ENCODE results near the gene CRACR2B.

Gene CRACR2B

DNA sequence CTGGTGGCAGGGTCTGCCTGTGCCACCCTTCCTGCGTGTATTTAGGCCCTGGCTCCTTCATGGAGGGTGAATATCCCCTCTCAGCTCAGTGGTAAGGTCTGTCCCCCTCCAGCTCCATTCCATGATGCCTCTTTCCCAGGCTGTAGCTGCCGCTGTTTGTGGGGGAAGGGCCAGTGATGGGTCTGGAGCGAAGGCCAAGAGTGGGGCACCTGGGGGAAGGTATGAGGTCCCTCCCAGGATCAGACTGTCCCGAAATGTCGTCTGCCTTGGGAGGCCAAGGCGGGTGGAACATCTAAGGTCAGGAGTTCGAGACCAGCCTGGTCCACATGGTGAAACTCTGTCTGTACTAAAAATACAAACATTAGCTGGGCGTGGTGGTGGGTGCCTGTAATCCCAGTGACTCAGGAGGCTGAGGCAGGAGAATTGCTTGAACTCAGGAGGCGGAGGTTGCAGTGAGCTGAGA, 6.2 kb downstream of the CRACR2B start:
- peaks cover 26% of the 10 kb centered on the region for H3K36me3 ChIP-seq (replicated peaks)
- in situ Hi-C loops (cut with HindIII; ENCODE audit: low pct_ligation_motif_present, low sequenced_read_pairs) = no loop called here
- peak overlapping the region; percentile 73 for H3K27ac ChIP-seq
- DNase-seq = peak; percentile 54
- TF ChIP-seq, protein P1, sequence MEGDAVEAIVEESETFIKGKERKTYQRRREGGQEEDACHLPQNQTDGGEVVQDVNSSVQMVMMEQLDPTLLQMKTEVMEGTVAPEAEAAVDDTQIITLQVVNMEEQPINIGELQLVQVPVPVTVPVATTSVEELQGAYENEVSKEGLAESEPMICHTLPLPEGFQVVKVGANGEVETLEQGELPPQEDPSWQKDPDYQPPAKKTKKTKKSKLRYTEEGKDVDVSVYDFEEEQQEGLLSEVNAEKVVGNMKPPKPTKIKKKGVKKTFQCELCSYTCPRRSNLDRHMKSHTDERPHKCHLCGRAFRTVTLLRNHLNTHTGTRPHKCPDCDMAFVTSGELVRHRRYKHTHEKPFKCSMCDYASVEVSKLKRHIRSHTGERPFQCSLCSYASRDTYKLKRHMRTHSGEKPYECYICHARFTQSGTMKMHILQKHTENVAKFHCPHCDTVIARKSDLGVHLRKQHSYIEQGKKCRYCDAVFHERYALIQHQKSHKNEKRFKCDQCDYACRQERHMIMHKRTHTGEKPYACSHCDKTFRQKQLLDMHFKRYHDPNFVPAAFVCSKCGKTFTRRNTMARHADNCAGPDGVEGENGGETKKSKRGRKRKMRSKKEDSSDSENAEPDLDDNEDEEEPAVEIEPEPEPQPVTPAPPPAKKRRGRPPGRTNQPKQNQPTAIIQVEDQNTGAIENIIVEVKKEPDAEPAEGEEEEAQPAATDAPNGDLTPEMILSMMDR (IDR thresholded peaks at IDR 0.05; ENCODE audit: low read depth, low read length, missing control alignments) = no peak
- H3K4me3 ChIP-seq (ENCODE audit: low read depth, low read length) = peak overlapping the region; percentile 73
- no peaks in the 10 kb centered on the region for H3K27me3 ChIP-seq (replicated peaks)

DNA sequence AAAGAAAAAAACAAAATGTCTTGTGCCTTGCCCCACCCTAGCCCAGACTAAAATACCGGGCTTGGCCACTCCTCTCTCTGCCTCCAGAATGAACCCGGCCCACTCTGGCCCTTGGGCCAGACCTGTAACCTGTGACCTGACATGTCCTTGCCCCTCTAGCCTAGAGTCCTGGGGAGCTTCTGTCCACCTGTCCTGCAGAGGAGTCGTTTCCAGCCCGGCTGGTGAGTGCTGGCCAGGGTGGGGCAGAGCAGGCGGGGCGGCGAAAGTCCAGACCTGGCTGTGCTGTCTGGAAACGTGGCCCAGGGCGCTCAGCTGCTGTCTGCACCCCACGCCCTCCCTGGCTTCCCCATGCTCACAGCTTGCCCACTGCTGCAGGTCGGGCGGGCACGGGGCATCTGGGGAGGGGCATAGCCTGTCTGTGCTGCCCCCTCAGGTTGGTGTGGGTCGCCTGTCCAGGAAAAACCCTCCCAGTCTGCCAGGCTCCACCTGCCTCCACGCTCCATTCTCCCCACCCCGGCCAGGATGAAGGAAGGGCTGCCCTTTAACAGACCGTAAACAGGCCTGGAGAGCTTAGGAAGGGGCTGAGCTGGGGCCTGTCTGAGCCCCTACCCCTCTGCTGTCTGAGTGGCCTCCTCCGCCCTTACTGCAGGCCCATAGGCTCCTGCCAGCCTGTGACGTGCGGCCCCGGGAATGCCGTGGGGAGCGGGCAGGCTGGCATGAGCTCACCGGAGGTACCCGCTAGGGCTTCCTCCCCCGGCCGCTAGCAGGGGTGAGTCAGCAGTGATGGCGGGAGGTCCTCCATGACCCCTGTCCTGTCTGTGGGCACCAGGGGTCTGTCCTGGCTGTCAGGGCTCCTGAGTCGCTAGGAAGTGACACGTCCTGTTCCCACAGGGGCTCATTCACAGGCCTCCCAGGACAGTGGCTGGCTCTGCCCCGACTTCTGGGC, 6.9 kb downstream of the CRACR2B start:
- Histone ChIP-seq H3K4me3 (ENCODE audit: low read depth, low read length) (peak overlapping the region; percentile 39), H3K27ac (peak overlapping the region; percentile 73), H3K27me3 (replicated peaks) (no peaks in the 10 kb centered on the region), H3K36me3 (replicated peaks) (peaks cover 34% of the 10 kb centered on the region)
- TF ChIP-seq, protein P1 (IDR thresholded peaks at IDR 0.05; ENCODE audit: low read depth, low read length, missing control alignments) = no peak
- no peak for DNase-seq
- in situ Hi-C loops (cut with HindIII; ENCODE audit: low pct_ligation_motif_present, low sequenced_read_pairs) = no loop called here

DNA sequence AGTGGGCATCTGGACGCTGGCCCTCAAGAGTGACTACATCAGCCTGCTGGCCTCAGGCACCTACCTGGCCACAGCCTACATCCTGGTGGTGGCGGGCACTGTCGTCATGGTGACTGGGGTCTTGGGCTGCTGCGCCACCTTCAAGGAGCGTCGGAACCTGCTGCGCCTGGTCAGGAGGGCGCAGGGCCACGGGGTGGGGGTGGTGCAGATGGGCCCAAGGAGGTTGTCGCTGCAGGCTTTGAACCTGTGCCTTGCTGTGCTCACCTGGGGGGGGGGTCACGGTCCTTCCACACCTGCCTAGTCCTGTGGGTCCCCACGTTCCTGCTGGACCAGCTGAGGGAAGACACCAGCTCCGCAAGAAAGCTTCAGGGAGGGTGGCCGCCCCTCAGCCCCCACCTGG, 8.6 kb downstream of the CRACR2B start:
- Histone ChIP-seq H3K4me3 (ENCODE audit: low read depth, low read length) (no peak overlapping the region), H3K27ac (no peak overlapping the region), H3K27me3 (replicated peaks) (no peaks in the 10 kb centered on the region), H3K36me3 (replicated peaks) (peaks cover 49% of the 10 kb centered on the region)
- in situ Hi-C loops (cut with HindIII; ENCODE audit: low pct_ligation_motif_present, low sequenced_read_pairs) = no loop called here
- no peak for DNase-seq
- TF ChIP-seq, protein P1 (IDR thresholded peaks at IDR 0.05; ENCODE audit: low read depth, low read length, missing control alignments) = no peak

DNA sequence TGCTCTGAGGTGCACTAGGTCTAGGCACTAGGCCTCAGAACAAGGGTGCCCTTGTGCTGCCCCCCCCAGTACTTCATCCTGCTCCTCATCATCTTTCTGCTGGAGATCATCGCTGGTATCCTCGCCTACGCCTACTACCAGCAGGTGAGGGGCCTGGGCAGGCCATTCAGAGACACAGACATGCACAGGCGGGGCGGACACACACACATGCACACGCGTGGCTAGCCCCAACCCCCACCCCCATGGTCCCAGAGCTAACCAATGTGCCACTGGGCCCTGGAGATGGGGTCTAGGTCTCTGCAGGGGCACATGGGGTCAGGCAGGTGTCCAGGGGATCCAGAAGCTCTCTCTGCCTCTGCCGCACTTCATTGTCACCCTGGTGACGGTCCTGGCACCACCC, 9.0 kb downstream of the CRACR2B start:
- in situ Hi-C loops (cut with HindIII; ENCODE audit: low pct_ligation_motif_present, low sequenced_read_pairs) = no loop called here
- no peak overlapping the region for H3K4me3 ChIP-seq (ENCODE audit: low read depth, low read length)
- H3K27ac ChIP-seq = no peak overlapping the region
- no peak for DNase-seq
- H3K27me3 ChIP-seq (replicated peaks) = no peaks in the 10 kb centered on the region
- TF ChIP-seq, protein P1 (IDR thresholded peaks at IDR 0.05; ENCODE audit: low read depth, low read length, missing control alignments) = no peak
- peaks cover 50% of the 10 kb centered on the region for H3K36me3 ChIP-seq (replicated peaks)

DNA sequence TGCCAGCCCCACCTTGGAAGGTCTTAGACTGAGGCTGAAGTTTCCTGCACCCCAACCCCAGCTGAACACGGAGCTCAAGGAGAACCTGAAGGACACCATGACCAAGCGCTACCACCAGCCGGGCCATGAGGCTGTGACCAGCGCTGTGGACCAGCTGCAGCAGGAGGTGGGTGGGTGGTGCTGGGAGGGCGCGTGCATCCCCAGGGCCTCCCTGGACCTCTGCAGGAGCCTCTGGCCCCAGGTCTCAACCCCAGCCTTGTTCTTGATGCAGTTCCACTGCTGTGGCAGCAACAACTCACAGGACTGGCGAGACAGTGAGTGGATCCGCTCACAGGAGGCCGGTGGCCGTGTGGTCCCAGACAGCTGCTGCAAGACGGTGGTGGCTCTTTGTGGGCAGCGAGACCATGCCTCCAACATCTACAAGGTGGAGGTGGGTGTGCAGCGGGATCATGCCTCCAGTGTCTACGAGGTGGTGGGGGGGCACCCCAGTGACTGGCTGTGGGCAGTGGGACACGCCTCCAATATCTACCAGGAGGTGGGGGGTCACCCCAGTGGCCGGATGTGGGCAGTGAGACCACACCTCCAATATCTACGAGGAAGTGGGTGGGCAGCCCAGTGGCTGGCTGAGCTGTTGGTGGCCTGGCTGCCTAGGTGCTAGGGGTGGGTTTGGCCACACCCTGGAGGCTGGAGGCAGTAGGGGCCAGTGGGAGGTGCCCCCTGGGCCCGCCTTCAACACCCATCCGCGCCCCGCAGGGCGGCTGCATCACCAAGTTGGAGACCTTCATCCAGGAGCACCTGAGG, 9.7 kb downstream of the CRACR2B start:
- no peaks in the 10 kb centered on the region for H3K27me3 ChIP-seq (replicated peaks)
- DNase-seq = no peak
- TF ChIP-seq, protein P1 (IDR thresholded peaks at IDR 0.05; ENCODE audit: low read depth, low read length, missing control alignments) = no peak
- peaks cover 50% of the 10 kb centered on the region for H3K36me3 ChIP-seq (replicated peaks)
- in situ Hi-C loops (cut with HindIII; ENCODE audit: low pct_ligation_motif_present, low sequenced_read_pairs) = no loop called here
- no peak overlapping the region for H3K4me3 ChIP-seq (ENCODE audit: low read depth, low read length)
- H3K27ac ChIP-seq = no peak overlapping the region
